Activated CD8-positive, alpha-beta memory T cell treated with anti-CD3 and anti-CD28 coated beads, Interleukin-2, amount 50 U/mL, for 1 hour (primary cell): Measurements from ENCODE around the gene FANK1.
"Not testable (repeated sequence)": the region's sequence is repeated elsewhere in the genome, so short reads cannot be mapped to it uniquely, and the experiment has no call there.

Experiments
- DNase-seq: peaks from one replicate; pipeline ENCODE4 v3.0.0-alpha.2; 2020; ENCODE audit errors: extremely low read depth

The FANK1 gene

DNA sequence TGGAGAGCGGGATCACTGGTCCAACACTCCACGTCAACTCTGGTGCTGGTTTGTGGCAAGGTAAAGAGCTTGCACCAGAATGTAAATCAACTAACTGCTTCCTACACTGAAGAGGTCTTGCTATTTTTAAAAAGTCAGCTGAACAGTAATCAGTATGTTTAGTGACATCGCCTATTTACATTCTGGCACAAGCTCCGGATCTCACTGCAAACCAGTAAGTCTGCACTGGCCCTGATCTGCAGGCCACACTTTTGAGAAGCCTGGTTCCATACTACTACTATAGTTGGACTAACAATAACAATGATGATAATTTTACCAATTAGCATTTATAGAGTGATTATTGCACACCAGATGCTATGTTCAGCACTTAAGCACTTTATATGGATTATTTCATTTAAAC is 6.9 kb upstream of the FANK1 start:
- not testable (repeated sequence) for DNase-seq

DNA sequence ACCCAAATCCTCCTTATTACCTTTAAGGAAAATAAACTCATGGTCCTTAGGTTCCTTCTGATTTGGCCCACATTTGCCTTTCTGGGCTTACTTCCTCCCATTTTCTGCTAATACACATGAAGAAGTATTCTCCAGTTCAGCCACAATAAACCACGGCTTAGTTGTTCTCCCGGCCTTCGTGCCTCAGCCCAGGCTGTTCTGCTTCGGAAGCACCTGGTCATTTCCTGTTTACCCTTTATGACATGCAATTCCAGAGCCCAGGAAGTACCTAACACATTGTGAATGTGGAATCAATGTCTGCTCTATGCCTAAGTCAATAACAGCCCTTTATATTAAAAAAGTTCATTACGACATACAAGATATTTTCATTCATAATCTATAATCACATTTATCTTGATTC is 4.0 kb upstream of the FANK1 start:
- DNase-seq: not testable (repeated sequence)

DNA sequence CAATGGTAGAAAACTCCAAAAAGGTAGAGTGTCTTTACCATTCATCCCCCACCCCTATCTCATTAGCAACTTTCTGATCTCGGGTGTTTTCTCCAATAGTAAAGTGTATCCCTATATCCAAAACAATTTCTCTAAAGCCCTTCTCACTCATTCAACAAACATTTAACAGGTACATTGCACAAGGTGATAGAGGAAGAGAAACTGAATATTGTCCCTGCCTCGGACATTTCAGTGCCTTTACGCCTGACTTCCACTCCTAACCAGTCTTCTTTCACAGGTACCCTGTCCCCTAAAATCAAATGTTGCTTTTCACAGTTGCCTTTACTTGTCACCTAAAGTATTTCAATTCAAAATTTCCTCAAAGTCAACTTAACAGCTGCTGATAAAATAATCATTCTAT is 2.2 kb upstream of the FANK1 start:
- DNase-seq: not testable (repeated sequence)

DNA sequence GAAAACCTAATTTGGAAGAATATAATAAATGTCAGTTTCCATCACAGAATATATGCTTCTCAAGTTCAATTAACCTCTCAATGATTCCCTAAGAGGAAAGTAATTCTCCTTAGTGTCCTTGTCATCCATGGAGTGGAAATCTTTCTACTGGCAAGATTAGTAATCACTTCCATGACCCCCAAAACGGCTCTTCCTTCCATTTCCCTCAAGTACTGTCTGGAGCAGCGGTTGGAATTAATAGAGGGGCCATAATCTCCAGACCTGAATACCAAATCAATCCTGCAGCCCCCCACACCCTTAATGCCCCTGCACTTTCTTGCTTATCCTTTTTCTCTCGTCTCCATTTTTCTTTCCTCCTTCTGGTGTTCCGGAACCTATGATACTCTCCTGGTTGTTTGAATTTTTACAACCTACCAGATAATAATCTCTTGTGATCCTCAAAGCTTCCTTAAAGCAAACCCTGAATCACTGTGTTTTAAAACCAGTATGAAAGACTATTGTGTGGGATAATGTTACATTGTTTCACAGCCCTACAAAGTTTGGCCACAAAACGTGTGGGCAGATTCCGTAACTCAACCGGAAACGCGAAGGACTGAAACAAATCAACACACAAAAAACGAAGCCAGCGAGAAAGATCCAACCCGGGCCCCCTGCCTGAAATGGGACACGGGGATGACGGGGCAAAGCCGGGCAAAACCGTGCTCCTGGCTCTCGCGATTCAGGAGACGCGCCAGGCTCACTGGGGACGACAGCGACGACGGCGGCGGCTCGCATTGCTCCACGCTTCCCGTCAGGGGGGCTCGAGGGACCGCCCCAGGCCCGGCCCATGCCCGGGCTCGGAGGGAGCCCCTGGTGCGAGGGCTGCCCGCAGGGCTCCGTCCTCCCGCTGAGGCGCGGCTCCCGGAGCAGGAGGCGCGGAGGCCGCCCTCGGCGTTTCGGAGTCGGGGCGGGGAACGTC is 955 bp upstream of the FANK1 start:
- not testable (repeated sequence) for DNase-seq

DNA sequence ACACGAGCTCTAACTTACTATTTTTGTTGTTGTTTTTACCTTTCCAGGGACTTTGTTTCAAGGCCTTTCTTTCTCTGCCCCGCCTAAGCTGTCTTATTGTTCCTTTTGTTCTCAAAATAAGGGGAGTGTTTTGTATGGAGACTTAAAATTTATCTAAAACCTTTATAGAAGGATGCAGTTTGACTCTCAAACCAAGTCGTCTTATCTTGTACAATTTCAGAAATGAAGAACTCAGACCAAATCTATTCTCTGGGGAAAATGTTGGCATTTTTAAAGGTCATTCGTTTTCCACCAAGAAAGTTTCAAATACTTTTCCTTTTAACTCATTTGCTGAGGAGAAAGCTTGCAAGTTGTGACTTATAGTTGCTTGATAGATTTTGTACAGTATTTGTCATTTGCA is 953 bp downstream of the FANK1 start:
- not testable (repeated sequence) for DNase-seq

DNA sequence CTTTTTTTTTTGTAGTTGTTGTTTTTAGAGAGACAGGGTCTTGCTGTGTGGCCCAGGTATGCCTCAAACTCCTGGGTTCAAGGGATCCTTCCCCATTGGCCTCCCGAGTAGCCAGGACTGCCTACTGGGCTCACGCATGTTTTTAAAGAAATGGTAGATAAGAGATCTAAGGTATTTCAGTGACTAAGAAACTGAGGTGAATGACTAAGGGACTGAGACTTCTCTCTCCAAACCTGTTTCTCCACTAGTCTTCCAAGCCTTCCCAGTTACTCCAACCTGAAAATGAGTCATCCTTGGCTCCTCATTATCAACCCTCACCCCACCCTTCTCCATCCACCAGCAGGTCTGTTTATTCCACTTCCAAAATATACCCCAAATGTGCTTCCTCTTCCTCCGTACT is 4.6 kb downstream of the FANK1 start:
- not testable (repeated sequence) for DNase-seq

DNA sequence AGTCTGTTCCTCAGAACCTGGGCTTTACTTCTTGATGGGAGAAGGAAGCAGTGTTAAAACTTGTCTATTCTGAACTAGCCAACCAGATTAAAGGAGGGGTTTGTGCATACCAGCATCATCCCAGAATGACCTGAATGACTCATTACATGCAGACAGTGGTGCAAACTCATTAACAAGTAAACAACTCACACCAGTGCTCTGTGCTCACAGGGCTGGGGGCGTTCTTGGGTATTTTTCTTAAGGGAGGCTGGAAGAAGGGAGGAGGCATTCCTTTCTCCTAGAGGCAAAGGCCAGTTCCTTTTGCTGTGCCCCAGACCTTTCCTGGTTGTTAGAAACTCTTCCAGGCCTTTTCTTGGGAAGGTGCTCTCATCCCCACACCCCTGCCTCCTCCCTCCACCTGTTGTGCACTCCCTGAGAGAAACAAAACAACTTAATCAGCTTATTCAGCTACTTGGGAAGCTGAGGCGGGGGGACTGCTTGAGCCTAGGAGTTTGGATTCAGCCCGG is 6.8 kb downstream of the FANK1 start:
- not testable (repeated sequence) for DNase-seq

DNA sequence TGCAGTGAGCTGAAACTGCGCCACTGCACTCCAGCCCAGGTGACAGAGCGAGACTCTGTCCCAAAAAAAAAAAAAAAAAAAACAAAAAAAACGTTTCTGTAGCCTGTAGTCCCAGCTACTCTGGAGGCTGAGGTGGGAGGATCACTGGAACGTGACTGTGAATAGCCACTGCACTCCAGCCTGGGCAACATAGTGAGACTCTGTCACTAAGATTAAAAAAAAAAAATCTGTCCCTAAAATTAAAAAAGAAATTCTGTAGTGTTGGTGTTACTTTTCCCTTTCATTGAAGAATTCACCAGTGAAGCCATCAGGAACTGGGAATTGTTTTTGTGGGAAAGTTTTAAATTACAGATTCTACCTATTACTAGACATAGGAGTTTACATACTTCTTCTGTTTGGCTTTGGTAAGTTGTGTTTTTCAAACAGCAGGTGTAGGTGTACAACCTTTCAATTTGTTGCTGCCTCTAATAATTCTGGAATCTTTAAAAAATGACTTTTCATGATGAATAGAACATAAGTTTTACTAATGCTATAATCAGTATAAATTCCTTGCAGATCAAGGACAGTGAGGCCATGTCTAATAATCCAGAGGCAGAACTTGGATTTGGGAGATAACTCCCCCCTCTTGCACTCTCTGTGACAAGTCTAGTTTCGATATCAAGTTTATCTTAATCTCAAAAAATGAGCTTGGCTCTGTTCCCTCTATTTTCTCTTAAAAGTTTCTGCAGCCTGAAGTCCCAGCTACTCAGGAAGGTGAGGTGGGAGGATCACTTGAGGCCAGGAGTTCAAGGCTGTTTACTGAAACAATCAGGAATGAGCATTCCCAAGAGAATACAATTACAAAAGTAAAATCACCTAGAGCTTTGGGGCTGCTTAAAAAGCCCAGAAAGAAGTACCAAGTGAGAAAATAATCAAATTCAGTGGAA is 9.0 kb downstream of the FANK1 start:
- DNase-seq: not testable (repeated sequence)

DNA sequence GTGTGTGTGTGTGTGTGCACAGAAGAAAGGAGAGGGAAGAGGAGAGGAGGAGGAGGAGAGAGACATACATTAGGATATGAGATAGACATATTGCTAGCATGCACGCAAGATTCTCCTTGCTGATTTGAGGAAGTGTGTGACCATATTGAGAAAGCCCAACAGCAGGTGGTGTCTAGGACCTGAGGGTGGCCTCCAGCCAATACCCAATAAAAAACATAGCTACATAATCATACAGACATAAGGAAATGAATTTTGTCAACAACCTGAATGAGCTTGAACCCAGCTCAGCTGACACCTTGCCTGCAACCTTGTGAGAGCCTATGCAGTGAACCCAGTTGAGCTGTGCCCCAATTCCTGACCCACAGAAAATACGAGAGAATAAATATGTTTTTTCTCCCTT is 11.2 kb downstream of the FANK1 start:
- DNase-seq: not testable (repeated sequence)

DNA sequence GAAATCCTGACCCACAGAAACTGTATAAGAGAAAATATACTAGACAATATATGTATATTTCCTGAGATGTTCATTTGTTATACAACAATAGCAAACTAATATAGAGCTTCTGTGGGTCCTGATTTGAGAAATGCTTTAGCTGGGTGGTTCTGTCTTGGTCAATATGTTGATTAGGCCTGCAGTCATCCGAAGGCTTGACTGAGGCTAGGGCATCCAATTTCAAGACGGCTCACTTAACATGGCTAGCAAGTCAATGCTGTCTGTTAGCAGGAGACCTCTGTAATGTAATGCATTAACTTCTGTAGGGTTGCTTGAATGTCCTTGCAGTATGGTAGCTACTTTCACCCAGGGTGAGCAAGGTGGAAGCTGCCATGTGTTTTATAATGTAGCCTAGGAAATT is 12.4 kb downstream of the FANK1 start:
- DNase-seq: not testable (repeated sequence)

DNA sequence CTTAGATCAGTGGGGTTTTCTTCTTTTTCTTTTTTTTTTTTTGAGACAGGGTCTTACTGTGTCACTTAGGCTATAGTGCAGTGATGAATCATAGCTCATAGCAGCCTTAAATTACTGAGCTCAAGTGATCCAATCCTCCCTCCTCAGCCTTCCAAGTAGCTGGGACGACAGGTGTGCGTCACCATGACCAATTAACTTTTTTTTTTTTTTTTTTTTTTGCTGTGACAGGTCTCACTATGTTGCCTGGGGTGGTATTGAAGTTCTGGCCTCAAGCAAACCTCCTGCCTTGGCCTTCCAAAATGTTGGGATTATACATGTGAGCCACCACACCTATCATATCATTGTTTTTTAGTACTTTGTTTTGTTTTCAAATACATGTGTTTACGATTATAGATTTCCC is 13.1 kb downstream of the FANK1 start:
- not testable (repeated sequence) for DNase-seq

DNA sequence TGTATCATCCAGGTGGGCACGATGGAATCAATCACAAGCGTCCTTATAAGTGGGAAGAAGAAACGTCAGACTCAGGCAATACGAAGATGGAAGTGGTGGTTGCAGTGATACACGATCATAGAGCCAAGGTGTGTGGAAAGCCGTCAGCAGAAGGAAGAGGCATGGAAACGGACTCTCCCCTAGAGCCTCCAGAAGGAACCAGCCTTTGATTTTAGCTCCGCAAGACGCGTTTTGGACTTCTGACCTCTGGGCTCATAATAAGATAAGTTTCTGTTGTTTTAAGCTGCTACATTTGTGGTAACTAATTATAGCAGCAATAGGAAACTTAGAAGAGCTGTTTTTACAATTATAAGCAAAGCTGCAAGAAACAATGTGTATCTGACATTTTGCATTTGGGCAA is 14.8 kb downstream of the FANK1 start:
- DNase-seq: no peak

DNA sequence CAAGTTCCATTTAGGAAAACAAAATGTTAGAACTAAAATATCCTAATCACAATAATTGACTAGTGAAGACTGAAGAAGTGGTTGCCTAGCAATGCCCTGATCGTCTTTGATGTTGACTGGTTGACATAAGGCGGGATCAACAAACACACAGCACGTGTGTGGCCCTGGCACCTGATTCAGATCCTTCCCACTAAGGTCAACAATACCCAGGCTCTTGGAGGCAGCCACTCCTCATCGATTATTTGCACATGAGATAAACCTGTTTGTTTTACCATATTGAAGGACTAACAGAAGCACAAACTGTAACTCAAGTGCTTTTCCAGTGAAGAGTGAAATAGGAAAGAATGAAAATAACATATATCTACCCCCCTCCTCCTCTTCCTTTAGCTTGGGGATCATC is 15.6 kb downstream of the FANK1 start:
- DNase-seq: no peak

DNA sequence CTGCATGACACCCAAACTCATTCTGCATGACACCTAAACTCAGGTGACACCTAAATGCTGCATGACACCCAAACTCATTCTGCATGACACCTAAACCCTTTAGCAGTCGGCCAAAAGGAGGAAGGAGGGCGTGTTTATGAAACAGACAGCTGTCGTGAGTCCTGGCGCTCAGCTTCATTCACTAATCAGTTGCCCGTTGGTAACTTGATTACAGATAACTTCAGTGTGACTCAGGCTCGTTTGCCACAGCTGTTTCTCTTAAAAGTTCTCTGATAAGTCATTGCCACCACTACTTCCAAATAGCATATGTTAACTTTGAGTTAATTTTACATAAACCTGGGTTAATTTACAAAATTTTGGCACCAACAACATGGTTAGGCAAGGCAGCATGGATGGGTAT is 16.9 kb downstream of the FANK1 start:
- DNase-seq: not testable (repeated sequence)

DNA sequence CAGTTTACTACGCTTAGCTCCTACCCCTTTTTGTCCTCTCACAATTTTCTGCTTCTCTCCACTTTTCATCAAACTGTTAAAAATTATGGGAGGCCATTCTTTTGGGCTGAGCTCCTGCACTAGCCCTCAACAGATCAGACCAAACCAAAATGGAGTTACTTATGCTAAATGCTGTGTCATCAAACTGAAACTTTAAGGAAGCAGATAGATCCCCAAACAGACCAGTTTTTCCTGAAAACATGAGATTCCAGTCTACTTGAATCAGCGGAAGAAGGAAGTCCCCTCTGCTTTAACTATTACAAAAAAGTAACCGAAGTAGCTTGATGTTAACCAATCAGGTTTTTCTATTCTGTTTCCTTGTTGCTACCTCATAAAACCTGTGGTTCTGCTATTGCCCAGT is 20.6 kb downstream of the FANK1 start:
- no peak for DNase-seq

DNA sequence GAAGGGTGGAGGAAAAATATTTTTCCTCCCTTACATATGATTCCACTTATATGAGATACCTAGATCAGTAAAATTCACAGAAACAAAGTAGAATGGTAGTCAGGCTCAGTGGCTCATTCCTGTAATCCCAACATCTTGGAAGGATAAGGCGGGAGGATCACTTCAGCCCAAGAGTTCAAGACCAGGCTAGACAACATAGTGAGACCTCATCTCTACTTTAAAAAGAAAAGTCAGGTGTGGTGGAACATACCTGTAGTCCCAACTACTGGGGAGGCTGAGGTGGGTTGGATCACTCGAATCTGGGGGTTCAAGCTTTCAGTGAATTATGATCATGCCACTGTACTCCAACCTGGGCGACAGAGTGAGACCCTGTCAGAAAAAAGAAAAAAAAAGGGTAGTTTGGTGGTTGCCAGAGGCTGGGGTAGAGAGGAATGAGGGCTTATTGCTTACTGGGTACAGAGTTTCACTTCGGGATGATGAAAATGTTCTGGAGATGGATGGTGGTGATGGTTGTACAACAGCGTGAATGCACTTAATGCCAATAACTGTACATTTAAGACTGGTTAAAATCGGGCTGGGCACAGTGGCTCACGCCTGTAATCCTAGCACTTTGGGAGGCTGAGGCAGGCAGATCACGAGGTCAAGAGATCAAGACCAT is 21.5 kb downstream of the FANK1 start:
- DNase-seq: not testable (repeated sequence)

DNA sequence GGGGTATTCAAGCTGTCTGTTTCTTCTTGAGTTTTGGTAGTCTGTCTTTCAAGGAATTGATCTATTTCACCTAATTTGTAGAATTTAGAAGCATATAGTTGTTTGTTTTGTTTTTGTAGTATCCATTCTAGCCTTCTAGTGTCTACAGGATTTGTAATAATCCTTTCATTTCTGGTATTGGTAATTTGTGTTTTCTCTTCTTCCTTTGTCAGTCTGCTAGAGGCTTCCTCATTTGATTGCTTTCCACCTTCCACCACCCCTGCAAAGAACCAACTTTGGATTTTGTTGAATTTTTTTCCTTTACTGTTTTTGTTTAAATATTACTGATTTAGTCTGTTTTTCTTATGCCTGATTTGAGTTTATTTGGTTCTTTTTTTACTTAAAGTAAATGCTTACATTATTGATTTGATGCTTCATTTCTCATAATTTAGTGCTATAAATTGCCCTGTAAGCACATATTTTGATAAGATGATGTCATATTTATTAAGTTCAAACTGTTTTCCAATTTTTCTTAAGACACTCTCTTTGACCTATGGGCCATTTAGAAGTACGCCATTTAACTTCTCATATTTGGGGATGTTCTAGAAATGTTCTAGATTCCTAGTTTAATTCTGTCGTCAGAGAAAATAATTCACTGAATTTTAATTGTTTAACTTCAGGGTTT is 25.4 kb downstream of the FANK1 start:
- not testable (repeated sequence) for DNase-seq

DNA sequence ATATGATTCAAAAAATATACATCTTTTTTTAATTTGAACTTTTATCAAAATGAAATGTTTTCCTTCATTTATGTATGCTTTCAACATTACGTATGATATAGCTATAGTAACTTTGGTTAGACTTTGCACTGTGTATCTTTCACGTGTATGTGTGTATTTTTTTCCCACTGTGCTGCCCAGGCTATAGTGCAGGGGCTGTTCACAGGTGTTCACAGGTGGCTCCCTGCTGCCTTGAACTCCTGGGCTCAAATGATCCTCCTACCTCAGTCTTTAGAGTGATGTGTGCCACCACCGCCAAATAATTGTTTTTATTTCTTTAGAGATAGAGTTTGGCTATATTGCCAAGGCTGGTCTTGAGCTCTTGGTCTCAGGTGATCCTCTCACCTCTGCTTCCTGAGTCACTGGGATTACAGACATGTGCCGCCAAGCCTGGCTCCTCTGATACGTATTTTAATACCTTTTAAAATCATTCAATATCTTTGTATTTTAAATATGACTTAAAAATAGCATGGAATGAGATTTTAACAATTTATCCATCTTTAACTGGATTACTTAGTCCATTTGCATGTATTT is 29.0 kb downstream of the FANK1 start:
- no peak for DNase-seq

DNA sequence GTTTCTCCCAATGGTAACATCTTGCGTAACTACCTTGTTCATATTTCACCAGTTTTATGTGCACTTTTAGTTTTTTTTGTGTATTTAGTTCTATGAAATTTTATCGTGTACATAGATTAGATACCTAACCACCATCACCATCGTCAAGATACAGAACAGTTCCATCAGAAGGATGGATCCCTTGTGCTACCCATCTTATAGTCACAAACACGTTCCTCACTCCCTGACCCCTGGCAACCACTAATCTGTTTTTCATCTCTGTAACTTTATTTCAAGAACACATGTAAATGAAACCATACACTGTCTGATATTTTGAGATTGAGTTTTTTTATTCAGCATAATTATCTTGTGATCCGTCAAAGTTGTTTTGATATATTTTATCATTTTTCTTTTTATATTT is 29.9 kb downstream of the FANK1 start:
- no peak for DNase-seq

DNA sequence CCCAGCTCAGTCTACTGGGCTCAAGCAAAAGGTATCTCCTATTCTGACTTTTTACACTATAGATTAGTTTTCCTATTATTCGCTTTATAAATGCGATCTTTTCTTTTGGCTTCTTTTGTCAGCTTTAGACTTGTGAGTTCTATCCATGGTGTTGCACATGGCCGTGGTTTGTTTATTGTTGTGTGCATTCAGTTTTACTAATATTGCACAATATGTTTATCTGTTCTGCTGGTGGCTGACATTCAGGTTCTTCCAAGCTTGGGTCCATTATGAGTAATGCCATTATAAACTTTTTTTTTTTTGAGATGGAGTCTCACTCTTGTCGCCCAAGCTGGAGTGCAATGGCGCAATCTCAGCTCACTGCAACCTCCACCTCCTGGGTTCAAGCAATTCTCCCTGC is 30.9 kb downstream of the FANK1 start:
- not testable (repeated sequence) for DNase-seq
